ENCODE results near the gene NELFB.

NELFB gene

GRCh38 chr9:137216188-137216965, 38.8 kb upstream of the NELFB start:
- no peak overlapping the region for H2AFZ ChIP-seq (ENCODE audit: low read length)
- H3K18ac ChIP-seq (ENCODE audit: low read length) = no peak overlapping the region
- no peak overlapping the region for H2BK15ac ChIP-seq (ENCODE audit: low read length)
- no peak overlapping the region for H2BK12ac ChIP-seq (ENCODE audit: low read length)
- DNase-seq (ENCODE audit: low spot score) = no peak
- no peak overlapping the region for H3K4me3 ChIP-seq (ENCODE audit: low read length in 2 of 2)
- peaks cover 20% of the 10 kb centered on the region for H3K79me1 ChIP-seq (ENCODE audit: low read depth, low read length)
- H4K91ac ChIP-seq (ENCODE audit: low read depth, low read length, poor library complexity) = no peak overlapping the region
- no CpG with 5 or more reads among the region's 30 CpGs for WGBS, 2 donors (ENCODE audit: extremely low coverage in 2 of 2, insufficient read length in 2 of 2, insufficient replicate concordance in 1 of 2)
- no peak overlapping the region for H2AK5ac ChIP-seq (ENCODE audit: low read depth, low read length)
- no peak overlapping the region for H3K9ac ChIP-seq (ENCODE audit: low read depth, low read length, poor library complexity)
- no peak overlapping the region for H3K23ac ChIP-seq (ENCODE audit: low read depth, low read length, poor library complexity)
- no peak overlapping the region for H3K4ac ChIP-seq (ENCODE audit: low read length)
- no peak overlapping the region for H3K4me2 ChIP-seq (ENCODE audit: insufficient read depth, low read length, poor library complexity, severe bottlenecking)
- H3K36me3 ChIP-seq (replicated peaks in 1 of 2; ENCODE audit: control insufficient read depth in 2 of 2, insufficient read depth in 2 of 2, low read length in 2 of 2) = peaks cover 17 to 46% of the 10 kb centered on the region in 2 donors
- no peak overlapping the region for H2BK5ac ChIP-seq (ENCODE audit: low read length)
- no peak overlapping the region for H2BK120ac ChIP-seq (ENCODE audit: low read depth, low read length)
- H3K4me1 ChIP-seq (ENCODE audit: control insufficient read depth in 2 of 2, insufficient read depth in 1 of 2, low read depth in 1 of 2, low read length in 2 of 2) = peaks cover 2 to 8% of the 10 kb centered on the region in 2 donors
- H3K9me3 ChIP-seq (replicated peaks in 1 of 2; ENCODE audit: control insufficient read depth in 2 of 2, insufficient read depth in 1 of 2, low read depth in 1 of 2, low read length in 2 of 2) = no peaks in the 10 kb centered on the region
- H4K8ac ChIP-seq (ENCODE audit: low read depth, low read length) = no peak overlapping the region
- no peaks in the 10 kb centered on the region for H3K27me3 ChIP-seq (ENCODE audit: control insufficient read depth in 3 of 3, insufficient read depth in 3 of 3, low read depth in 1 of 3, low read length in 3 of 3)
- H3K27ac ChIP-seq (replicated peaks; ENCODE audit: low read length) = no peak overlapping the region
- no peak overlapping the region for H3K14ac ChIP-seq (ENCODE audit: low read length)

DNA sequence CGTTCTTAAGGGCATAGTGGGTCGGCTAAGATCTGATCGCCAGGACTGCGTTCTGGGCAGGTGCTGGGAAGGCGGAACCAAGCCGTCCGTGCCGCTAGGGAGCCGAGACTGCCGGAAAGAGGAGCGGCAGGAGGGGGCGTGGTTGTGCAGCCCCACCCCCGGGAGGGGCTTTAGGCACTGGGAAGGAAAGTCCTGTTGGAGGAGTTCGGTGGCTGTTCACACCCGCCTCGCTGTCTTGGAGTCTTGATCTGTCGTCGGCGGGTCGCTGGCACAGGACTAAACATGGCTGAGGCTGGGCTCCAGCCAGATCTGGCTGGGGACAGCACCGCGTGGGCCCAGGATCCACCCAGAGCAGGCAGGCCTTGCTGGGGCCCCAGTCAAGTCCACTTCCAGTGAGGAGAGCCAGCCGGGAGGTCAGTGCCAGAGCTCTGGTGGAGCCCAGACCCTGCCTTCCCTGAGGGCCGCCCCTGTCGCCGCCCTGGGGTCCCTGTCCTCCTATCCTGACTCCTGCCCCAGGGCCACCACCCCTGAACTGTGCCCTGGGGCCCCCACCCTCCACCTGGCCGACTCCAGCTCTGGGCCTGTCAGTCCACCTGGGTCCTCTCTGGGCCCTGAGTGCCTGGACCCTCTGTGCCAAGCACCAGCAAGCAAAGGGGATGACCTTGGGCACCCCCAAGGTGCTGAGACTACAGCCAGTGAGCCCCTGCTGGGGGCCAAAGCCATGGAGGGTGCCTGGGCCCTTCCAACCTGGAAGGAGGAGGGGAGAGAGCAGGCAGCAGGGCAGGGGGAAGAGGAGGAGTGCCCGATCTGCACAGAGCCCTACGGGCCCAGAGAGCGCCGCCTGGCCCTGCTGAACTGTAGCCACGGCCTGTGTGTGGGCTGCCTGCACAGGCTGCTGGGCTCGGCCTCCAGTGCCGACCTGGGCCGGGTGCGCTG, 37.6 kb upstream of the NELFB start:
- Histone ChIP-seq H3K9me3 (replicated peaks in 1 of 2; ENCODE audit: control insufficient read depth in 2 of 2, insufficient read depth in 1 of 2, low read depth in 1 of 2, low read length in 2 of 2) (no peaks in the 10 kb centered on the region), H3K18ac (ENCODE audit: low read length) (no peak overlapping the region), H3K4ac (ENCODE audit: low read length) (no peak overlapping the region), H2BK15ac (ENCODE audit: low read length) (no peak overlapping the region), H3K79me1 (ENCODE audit: low read depth, low read length) (peaks cover 18% of the 10 kb centered on the region), H3K4me1 (ENCODE audit: control insufficient read depth in 2 of 2, insufficient read depth in 1 of 2, low read depth in 1 of 2, low read length in 2 of 2) (peaks cover 3 to 9% of the 10 kb centered on the region in 2 donors), H2BK5ac (ENCODE audit: low read length) (no peak overlapping the region), H2BK120ac (ENCODE audit: low read depth, low read length) (no peak overlapping the region), H3K4me3 (ENCODE audit: low read length in 2 of 2) (peak overlapping the region in 1 of 2 donors; percentile 40), H3K23ac (ENCODE audit: low read depth, low read length, poor library complexity) (peak overlapping the region; percentile 80), H3K14ac (ENCODE audit: low read length) (no peak overlapping the region), H2AK5ac (ENCODE audit: low read depth, low read length) (peak overlapping the region; percentile 56), H2BK12ac (ENCODE audit: low read length) (peak overlapping the region; percentile 58), H2AFZ (ENCODE audit: low read length) (no peak overlapping the region), H4K91ac (ENCODE audit: low read depth, low read length, poor library complexity) (no peak overlapping the region), H3K27me3 (ENCODE audit: control insufficient read depth in 3 of 3, insufficient read depth in 3 of 3, low read depth in 1 of 3, low read length in 3 of 3) (peaks cover 0 to 5% (median 3%) of the 10 kb centered on the region in 3 experiments), H3K36me3 (replicated peaks in 1 of 2; ENCODE audit: control insufficient read depth in 2 of 2, insufficient read depth in 2 of 2, low read length in 2 of 2) (peaks cover 17 to 36% of the 10 kb centered on the region in 2 donors), H3K4me2 (ENCODE audit: insufficient read depth, low read length, poor library complexity, severe bottlenecking) (no peak overlapping the region), H3K9ac (ENCODE audit: low read depth, low read length, poor library complexity) (no peak overlapping the region), H3K27ac (replicated peaks; ENCODE audit: low read length) (no peak overlapping the region), H4K8ac (ENCODE audit: low read depth, low read length) (no peak overlapping the region)
- no CpG with 5 or more reads among the region's 36 CpGs for WGBS, 2 donors (ENCODE audit: extremely low coverage in 2 of 2, insufficient read length in 2 of 2, insufficient replicate concordance in 1 of 2)
- DNase-seq (ENCODE audit: low spot score) = no peak

GRCh38 chr9:137218212-137218753, 36.8 kb upstream of the NELFB start:
- peak overlapping the region; percentile 80 for H3K23ac ChIP-seq (ENCODE audit: low read depth, low read length, poor library complexity)
- no peak overlapping the region for H3K4me3 ChIP-seq (ENCODE audit: low read length in 2 of 2)
- no peak overlapping the region for H2BK15ac ChIP-seq (ENCODE audit: low read length)
- no peak overlapping the region for H3K4me2 ChIP-seq (ENCODE audit: insufficient read depth, low read length, poor library complexity, severe bottlenecking)
- H3K27ac ChIP-seq (replicated peaks; ENCODE audit: low read length) = no peak overlapping the region
- peaks cover 8 to 15% of the 10 kb centered on the region in 2 donors for H3K4me1 ChIP-seq (ENCODE audit: control insufficient read depth in 2 of 2, insufficient read depth in 1 of 2, low read depth in 1 of 2, low read length in 2 of 2)
- H3K36me3 ChIP-seq (replicated peaks in 1 of 2; ENCODE audit: control insufficient read depth in 2 of 2, insufficient read depth in 2 of 2, low read length in 2 of 2) = peaks cover 11 to 30% of the 10 kb centered on the region in 2 donors
- H3K14ac ChIP-seq (ENCODE audit: low read length) = no peak overlapping the region
- DNase-seq (ENCODE audit: low spot score) = no peak
- H3K9ac ChIP-seq (ENCODE audit: low read depth, low read length, poor library complexity) = peak overlapping the region; percentile 21
- no peak overlapping the region for H3K4ac ChIP-seq (ENCODE audit: low read length)
- no peaks in the 10 kb centered on the region for H3K9me3 ChIP-seq (replicated peaks in 1 of 2; ENCODE audit: control insufficient read depth in 2 of 2, insufficient read depth in 1 of 2, low read depth in 1 of 2, low read length in 2 of 2)
- H2BK12ac ChIP-seq (ENCODE audit: low read length) = no peak overlapping the region
- H3K79me1 ChIP-seq (ENCODE audit: low read depth, low read length) = peaks cover 15% of the 10 kb centered on the region
- H3K18ac ChIP-seq (ENCODE audit: low read length) = no peak overlapping the region
- no peak overlapping the region for H4K91ac ChIP-seq (ENCODE audit: low read depth, low read length, poor library complexity)
- H2BK5ac ChIP-seq (ENCODE audit: low read length) = no peak overlapping the region
- H2AFZ ChIP-seq (ENCODE audit: low read length) = no peak overlapping the region
- WGBS, 2 donors (ENCODE audit: extremely low coverage in 2 of 2, insufficient read length in 2 of 2, insufficient replicate concordance in 1 of 2) = no CpG with 5 or more reads among the region's 30 CpGs
- peaks cover 0 to 10% (median 3%) of the 10 kb centered on the region in 3 experiments for H3K27me3 ChIP-seq (ENCODE audit: control insufficient read depth in 3 of 3, insufficient read depth in 3 of 3, low read depth in 1 of 3, low read length in 3 of 3)
- no peak overlapping the region for H2AK5ac ChIP-seq (ENCODE audit: low read depth, low read length)
- peak overlapping the region; percentile 65 for H4K8ac ChIP-seq (ENCODE audit: low read depth, low read length)
- H2BK120ac ChIP-seq (ENCODE audit: low read depth, low read length) = no peak overlapping the region

Data from neuronal stem cell (in vitro differentiated cells).